Limb (tissue), 2 donors: Measurements from ENCODE around the gene DENND1B.

Source experiments
- DNase-seq, 2 donors: peaks; one replicate each; pipeline ENCODE4 v3.0.0-alpha.2; 2016; ENCODE audit errors: extremely low spot score in 2 of 2

Gene DENND1B, protein sequence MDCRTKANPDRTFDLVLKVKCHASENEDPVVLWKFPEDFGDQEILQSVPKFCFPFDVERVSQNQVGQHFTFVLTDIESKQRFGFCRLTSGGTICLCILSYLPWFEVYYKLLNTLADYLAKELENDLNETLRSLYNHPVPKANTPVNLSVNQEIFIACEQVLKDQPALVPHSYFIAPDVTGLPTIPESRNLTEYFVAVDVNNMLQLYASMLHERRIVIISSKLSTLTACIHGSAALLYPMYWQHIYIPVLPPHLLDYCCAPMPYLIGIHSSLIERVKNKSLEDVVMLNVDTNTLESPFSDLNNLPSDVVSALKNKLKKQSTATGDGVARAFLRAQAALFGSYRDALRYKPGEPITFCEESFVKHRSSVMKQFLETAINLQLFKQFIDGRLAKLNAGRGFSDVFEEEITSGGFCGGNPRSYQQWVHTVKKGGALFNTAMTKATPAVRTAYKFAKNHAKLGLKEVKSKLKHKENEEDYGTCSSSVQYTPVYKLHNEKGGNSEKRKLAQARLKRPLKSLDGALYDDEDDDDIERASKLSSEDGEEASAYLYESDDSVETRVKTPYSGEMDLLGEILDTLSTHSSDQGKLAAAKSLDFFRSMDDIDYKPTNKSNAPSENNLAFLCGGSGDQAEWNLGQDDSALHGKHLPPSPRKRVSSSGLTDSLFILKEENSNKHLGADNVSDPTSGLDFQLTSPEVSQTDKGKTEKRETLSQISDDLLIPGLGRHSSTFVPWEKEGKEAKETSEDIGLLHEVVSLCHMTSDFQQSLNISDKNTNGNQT

DNA sequence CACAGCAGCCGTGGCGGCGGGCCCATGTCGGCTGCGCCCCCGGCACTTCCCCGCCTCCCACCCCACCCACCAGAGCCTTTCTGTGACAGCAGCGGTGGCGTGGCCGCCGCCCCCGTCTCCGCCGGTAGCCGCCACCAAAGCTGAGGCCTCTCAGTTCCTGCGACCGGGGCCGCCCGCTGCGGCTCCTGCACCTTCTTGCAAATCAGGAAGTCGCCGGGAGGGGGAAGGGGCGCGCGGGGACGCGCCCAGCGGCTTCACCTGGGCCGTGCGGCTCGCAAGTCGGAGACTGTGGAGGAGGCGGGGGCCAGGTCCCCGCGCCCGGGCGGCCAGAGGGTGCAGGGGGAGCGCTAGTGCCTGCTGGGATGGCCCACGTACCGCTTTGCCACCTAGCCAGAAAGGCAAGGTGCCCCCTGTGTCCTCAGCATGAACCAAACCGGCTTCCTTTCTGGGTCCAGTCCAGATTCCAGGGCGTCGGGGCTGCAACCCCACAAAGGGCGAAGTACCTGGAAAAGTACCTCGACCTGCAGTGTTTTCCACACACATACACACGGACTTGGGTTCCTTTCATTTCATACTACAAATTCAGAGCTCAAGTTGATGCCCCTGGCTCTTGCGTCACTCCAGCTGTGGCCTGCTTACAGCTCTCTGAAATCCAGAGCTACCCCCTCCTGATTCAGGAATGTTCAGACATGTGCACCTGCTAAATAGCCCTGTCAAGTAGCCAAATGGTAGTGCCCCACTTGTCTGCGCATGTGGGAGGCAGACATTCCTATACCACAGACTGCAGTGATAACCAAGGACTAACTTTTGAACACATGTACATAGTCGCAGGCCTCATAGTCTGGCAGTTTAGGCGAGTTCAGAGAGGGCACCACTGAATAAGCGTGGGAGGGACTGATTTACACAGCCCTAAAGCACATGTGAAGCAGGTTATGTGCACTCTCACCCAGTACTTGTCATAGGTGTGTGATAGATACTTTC is at the start of gene DENND1B:
Gene DENND1B, minus strand, starts transcription at position 199 of the 981 bp plus-strand sequence. CDS start 325 bp downstream, outside the sequence.
- peak; percentile 54 to 60 for DNase-seq

DNA sequence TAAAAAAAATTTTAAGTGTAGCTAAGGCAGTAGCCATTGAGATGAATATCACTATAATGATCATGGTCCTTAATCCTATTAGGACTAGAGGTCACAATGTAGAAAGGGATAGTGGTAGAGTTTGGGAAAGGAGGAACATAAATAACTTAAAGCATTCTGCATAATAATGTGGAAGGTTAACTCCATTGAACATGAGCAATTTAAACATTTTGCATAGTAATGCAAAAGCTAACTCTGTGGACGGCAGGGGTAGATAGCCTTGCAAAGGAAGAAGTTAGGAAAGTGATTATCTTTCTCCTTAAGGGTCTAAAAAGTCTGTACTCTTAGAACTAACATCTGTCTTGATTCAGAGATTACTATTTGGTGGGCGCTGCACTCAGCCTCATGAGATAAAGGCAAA is 39.0 kb upstream of the DENND1B start:
- no peak for DNase-seq

DNA sequence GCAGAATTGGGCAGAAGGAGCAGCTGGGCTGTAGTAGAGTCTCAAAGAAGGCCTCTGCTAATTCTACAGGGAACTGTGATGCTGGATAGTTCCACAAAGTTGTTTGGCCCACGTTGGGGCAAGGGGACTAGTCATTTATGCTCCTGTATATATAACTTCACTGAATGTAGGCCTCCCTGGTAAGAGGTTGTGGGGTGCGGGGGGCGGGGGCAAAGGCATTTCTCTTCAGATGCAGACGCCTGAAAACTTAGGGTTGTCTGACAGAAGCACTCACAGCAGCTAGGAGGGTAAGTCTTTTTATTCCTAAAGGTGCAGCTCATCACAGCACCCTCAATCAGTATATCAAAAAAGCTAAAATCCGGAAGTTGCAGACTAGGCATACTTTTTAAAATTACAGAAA is 38.5 kb upstream of the DENND1B start:
- DNase-seq: no peak

DNA sequence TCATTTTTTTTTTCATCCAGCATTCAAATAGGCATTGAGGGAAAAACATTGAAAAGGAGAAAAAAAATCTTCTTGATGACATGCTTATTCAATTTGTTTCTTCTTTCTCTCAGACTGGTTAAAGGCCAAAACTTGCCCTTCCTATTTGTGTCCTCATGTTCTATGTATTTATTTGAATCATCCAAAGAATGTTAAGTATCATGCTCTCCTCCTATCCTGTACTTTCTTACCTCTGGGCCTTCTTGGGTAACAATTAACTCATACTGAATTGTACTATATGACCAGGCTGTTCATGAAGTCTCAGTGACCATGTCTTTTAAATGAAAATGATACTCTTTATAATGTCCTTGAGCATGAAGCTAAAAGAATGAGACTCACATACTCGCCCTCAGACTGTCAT is 36.5 kb upstream of the DENND1B start:
- no peak for DNase-seq

DNA sequence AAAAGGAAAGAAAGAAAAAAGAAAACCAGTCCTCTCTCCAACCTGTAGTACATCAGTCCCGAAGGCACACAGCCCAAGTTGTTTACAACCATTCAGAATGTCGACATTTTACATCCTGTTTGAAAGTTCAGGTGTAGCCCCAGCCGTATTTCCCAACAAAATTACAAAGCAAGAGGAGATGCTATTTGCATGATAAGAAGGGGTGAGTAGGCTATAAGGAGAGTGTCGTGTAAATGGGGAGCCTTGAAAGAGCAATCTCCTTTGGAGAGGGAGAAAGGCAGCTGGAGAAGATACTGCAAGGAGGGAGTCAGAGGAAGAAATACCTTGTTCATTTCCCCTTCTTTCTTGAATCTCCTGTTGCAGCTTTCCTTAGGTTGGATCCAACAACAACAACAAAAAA is 35.5 kb upstream of the DENND1B start:
- no peak for DNase-seq

DNA sequence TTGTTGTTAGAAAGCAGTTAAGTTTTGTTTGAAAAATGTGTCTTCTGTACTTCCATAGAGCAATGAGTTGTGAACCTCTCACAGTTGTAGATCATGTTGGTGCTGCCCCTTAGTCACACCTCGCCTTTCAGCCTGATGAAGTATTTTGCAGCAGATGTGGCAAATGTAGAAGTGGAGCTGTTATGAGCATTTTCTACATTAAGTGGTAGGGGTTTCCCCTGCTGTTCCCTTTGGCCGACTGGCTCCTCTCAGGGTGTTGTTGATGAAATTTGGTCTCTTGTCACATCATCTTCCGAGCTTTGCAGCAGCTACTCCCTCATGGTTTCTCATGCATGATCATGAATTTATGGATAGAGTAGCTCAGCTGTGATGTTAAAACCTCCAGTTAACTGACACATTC is 33.6 kb upstream of the DENND1B start:
- DNase-seq: no peak

DNA sequence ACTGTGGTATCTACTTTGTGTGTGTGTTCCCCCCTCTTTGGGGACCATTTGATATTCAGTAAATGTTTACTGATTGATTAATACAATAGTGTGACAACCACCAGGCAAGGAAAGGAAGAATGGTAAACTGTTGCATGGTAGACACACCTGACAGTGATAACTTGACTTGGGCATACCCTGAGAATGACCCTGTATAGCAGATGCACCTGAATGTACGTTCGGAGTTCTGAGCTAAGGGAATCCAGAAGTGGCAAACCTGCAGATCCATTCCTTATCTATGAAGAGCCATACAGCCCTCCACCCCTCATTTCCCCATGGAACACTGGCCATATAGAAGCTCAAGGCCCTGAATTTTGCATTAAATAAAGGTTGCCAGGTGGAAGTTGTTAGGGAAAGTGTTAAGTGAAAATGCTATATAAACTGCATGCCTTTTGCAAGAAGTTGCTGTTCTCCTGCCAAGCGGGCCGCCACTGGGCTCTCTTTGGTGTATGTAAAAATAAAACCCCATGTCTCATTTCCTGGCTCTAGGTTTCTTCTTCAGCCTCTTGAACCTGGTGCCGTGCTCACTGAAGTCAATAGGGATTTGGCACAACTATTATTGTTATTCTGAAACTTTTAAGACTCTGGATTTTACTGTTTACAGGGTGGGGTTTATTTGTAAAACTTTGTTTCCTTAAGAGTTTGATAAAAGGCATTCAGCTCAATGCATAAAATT is 32.6 kb upstream of the DENND1B start:
- no peak for DNase-seq

DNA sequence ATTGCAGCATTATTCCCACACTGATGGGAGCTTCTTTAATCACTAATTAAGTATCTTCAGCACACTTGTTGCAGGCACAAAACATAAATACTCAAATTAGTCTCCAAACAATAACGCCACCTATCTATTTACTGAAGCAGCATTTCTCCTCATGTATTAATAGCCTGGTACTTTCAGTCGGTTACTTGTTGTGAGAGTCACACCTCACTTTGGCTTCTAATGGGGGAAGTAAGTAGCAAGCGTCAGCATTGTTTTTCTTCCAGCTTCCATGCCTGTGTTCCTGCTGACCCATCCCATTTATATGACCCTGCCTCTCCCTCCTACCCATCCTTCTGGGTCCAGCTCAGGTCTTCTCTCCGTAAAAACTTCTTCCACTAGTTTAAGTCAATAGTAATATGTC is 31.9 kb upstream of the DENND1B start:
- no peak for DNase-seq

DNA sequence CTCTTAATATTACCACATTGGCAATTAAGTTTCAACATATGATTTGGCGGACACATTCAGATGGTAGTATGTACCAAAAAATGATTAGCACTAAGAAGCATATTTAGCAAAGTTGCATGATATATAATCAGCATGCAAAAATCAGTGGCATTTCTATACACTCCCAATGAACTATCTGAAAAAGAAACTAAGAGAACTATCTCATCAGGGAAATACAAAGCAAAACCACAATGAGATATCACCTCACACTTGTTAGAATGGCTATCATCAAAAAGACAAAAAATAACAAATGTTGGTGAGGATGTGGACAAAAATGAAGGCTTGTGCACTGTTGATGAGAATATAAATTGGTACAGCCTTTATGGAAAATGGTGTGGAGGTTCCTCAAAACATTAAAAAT is 31.4 kb upstream of the DENND1B start:
- DNase-seq: no peak

DNA sequence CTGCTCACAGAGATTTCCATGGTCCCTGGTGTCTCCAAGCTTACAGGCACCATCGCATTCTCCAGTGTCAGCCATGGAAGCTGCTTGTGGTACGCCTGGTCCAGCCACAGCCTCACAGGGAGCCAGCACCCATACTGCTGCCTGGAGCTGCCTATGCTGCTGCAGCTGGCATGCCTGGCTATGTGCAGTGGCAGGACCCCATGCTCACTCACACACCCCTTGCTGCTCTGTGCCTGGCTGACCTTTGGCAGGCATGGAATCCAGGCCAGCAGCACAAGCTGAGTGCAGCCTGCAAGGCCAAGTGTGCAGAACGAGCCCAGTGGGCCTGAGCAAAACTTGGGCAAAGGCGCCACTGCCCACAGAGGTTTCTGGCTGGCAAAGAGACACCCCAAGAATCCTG is 26.4 kb upstream of the DENND1B start:
- DNase-seq: no peak

DNA sequence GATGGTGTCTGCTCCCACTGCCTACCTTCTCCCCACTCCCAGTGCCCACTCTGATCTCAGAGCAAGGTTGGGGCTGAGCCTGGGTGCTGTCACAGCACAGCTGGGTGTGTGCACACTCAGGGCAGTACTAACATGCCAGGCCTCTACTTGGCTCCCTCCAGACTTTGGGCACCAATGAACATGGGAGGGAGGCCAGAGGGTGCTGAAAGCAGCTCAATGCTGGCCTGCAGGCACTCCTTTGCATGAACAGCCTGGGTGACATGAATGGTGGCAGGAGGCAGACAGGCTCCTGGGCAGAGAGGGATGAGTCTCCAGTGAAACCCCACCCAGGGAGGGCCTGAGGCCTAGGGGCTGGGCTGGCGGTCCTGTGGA is 25.8 kb upstream of the DENND1B start:
- DNase-seq: no peak

DNA sequence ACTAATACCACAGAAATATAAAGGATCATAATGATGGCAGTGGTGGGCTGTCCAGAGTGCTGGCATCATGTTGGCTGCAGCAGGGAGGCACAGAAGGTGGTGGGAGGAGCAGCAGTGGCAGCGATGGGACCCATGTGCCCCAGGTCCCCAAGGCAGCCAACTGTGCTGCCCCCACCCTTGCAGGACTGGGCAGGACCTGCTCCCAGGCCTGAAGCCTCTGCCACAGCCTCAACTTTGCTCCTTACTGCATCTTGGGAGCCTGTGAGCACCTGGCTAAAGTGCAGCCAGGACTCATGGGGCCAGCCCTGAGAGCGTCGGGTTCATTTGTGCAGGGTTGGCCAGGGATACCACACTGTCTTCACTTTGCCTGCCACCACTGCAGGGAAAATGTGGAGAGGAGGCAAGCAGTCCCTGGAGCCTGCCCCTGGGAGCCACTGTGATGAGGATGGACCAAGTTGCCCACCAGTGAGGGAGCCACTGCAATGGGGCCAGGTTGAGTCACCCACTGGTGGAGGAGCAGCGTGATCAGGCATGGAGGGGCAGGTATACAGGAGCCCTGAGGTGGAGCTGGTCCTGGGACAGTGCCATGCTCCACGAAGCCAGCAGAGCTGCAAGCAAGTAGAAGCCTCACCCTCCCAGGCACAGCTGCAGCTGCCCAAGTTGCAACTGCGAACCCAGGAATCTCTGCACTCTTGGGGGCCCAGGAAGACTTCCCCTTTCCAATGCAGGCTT is 25.3 kb upstream of the DENND1B start:
- no peak for DNase-seq

DNA sequence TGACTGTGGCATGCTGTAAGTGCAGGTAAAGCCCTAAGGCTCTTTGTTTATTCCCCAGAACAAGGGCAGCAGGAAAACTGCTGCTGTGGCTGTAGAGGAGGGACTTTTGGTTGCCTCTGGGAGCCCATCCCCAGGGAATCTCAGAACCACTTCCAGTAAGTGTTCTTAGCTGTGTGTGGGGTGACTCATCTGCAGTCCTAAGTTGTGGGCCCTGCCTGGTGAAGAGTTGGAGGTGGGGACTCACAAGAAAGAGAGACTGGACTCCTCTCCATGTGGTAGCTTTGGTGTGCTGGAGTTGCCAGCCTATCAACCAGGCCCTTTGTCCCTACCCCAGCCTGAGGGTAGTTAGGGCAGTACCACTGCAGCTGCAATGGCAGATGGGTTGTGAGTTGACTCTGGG is 24.0 kb upstream of the DENND1B start:
- no peak for DNase-seq

DNA sequence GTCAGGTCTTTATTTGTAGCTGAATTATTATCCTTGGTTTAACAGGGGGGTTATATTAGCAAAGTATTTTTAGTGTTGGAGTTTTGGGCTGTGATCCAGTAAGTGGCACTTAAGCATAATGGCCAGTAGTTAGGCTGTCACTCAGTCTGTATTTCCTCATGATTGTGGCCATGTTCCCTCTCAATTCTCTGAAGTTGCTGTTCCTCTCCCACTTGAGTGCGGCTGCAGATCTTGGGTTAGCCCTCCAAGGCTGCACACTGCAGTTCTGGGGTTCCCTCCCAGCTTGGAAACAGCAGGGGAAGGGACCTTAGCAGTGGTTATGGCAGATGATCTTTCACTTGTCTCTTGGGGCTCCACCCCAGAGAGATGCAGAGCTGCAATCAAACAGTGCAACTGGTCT is 23.2 kb upstream of the DENND1B start:
- no peak for DNase-seq

DNA sequence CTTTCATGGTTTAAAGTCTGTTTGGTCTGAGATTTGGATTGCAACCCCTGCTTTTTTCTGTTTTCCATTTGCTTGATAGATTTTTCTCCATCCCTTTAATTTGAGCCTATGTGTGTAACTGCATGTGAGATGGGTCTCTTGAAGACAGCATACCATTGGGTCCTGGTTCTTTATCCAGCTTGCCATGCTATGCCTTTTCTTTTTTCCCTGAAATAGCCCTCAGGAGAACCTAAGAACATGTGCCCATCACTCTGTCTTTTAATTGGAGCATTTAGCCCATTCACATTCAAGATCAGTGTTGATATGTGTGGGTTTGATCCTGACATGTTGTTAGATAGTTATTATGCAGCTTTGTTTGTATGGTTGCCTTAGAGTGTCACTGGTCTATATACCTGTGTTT is 21.7 kb upstream of the DENND1B start:
- DNase-seq: no peak

DNA sequence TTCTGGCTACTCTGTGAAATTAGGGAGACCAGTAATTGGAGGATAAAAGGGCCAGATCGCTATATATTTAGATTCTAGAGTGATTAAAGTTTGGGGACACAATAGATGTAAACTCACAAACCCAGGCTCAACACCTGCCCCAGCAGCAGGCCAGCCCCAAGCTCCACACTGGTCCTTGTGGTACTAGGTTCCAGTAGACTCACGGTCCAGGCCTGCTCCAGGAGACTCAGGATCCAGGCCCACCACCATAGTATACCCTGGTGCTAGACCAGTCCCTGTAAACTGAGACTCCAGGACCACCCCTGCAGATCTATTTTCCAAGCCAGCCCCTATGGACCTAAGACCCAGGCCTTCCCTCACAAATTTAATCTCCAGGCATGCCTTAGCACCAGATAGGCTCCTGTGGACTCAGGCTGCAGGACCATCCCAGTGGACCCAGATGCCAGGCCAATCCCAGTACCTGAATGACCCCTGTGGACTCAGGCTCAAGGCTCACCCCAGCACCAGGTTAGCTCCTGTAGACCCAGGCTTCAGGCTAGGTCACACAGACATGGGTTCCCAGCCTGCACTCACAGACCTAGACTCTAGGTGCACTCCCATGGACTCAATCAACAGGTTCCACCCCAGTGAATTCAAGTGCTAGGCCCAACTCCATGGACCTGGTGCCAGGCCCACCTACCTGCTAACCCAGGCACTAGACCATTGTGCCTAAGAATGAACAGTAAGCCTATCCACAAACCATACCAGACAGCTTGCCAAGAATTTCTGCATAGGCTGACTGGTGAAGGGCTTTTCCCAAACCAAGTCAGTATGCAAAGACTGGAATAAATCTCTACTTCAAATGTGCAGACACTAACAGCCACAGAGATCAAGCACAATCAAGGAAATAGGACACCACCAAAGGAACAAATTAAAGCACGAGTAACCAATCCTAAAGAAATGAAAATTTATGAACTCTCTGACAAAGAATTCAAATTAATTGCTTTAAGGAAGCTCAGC is 13.8 kb upstream of the DENND1B start:
- DNase-seq: no peak

DNA sequence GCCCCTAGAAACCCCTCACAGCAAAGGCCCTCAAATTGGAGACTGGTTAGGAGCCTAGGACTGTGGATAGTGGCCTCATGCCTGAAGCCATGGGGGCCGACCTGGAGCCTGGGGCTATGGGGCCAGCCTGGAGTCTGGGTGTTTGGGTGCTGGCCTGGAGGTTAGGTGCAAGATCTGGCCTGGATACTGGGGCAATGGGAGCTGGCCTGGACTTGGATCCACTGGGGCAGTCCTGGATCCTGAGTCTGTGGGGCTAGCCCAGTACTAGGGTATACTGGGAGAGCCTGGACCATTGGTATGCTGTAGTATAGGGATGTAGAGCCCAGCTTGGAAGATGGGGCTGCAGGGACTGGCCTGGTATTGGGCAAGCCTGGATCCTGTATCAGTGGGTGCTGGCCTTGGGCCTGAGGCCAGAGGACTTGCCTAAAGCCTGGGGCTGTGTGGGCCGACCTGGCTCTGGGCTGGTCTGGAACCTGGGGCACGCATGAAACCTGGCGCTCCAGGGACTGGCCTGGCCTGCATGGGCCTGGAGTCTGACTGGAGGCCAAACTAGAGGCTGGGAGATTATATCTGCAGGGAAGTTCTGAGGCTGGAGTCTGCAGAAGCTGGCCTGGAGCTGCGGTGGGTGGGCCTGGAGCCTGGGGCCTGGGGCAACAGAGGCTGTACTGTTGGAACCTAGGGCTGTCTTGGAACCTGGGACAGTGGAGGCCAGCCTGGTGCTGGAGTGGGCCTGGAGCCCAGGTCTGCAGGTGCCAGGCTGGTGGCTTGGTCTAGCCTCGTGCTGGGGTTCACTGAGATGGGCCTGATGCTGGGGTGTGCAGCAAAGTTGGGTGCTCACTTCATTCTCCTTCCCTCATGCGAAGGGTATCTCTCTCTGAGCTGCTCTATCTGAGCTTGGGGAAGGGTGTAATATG is 12.6 kb upstream of the DENND1B start:
- DNase-seq: no peak

DNA sequence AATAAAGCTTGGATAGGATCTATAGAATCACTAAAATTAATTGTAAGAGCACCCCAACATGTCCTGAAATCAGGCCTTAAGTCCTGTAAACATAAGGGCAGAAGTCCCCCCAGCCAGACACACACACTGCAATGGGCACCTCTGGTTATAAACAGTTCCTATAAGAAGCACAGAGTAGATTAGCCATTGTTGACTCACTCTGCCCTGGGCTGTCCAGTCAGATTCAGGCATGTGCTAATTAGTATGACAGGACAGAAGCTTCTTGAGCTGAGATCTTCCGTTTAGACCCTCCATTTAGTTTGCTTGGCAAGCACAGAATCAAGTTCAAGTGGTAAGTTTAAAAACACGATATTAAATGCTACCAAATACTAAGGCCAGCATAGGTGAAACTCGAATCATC is 11.8 kb upstream of the DENND1B start:
- DNase-seq: no peak
